ENCODE measurements around the gene ZNF451. TPM values are rescaled to one million over a fixed set of nuclear protein-coding genes. Genes with fewer than 3 reads are reported as not detected.

The ZNF451 gene
- total RNA-seq, 4 donors from 2014 or later: 34.9 to 102 (median 42.7) TPM

DNA sequence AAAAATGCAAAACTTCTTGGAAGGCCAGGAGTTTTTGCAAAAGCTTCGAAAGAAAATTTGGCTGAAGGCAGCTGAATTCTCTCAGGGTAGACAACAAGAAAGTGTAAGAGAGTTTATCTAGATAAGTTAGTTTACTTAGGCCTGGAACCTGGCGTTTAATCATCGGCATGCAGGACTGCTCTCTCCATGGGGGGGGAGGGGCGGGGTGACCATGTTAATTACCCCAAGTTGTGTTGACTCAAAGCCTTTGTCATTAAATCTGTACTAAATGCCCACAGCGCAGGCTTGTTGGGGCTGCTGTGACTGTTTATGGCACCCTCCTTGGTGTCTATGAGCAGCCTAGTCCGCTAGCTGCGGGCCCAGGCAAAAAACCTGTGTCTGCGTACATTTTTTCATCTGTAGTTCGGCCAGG lies 20.1 kb upstream of the ZNF451 start:
- Histone ChIP-seq H3K4me1 (no peaks in the 10 kb centered on the region), H3K36me3 (no peaks in the 10 kb centered on the region), H3K27me3 (no peaks in the 10 kb centered on the region), H3K9me3 (no peaks in the 10 kb centered on the region), H3K27ac (no peak overlapping the region), H3K4me3 (no peak overlapping the region)
- TF ChIP-seq POLR2A (IDR thresholded peaks at IDR 0.05) (no peak), POLR2AphosphoS5 (IDR thresholded peaks at IDR 0.05) (no peak), EP300 (IDR thresholded peaks at IDR 0.05) (no peak)
- TF ChIP-seq, protein P1, sequence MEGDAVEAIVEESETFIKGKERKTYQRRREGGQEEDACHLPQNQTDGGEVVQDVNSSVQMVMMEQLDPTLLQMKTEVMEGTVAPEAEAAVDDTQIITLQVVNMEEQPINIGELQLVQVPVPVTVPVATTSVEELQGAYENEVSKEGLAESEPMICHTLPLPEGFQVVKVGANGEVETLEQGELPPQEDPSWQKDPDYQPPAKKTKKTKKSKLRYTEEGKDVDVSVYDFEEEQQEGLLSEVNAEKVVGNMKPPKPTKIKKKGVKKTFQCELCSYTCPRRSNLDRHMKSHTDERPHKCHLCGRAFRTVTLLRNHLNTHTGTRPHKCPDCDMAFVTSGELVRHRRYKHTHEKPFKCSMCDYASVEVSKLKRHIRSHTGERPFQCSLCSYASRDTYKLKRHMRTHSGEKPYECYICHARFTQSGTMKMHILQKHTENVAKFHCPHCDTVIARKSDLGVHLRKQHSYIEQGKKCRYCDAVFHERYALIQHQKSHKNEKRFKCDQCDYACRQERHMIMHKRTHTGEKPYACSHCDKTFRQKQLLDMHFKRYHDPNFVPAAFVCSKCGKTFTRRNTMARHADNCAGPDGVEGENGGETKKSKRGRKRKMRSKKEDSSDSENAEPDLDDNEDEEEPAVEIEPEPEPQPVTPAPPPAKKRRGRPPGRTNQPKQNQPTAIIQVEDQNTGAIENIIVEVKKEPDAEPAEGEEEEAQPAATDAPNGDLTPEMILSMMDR (IDR thresholded peaks at IDR 0.05): no peak
- DNase-seq (ENCODE audit: low spot score in 2 of 2): no peak
- 91% methylated on average over 9 of the region's 9 CpGs for WGBS

DNA sequence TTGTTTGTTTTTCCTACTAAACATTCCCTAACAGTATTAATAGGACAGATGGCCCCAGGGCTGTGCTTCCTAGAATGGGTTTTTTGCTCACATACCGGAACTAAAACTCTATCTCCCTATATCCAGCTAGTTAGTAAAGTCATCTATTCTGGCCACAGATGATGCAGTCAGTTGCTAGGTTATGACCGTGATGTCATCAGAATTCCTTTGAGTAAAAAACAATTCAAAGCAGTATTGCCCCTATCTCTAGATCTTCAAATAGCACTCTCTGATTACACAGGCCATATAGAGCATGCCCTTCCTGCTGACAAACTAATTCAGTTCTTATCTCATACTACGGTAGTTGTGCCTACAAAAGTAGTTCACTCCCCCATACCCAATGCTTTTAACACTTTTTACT lies 17.9 kb upstream of the ZNF451 start:
- no peak for DNase-seq (ENCODE audit: low spot score in 2 of 2)
- Histone ChIP-seq H3K27ac (no peak overlapping the region), H3K4me3 (no peak overlapping the region), H3K27me3 (no peaks in the 10 kb centered on the region), H3K36me3 (no peaks in the 10 kb centered on the region), H3K9me3 (no peaks in the 10 kb centered on the region), H3K4me1 (no peaks in the 10 kb centered on the region)
- TF ChIP-seq POLR2A (IDR thresholded peaks at IDR 0.05) (no peak), EP300 (IDR thresholded peaks at IDR 0.05) (no peak), POLR2AphosphoS5 (IDR thresholded peaks at IDR 0.05) (no peak)
- TF ChIP-seq, protein P1 (IDR thresholded peaks at IDR 0.05): no peak
- WGBS: 87% methylated on average over 3 of the region's 3 CpGs

DNA sequence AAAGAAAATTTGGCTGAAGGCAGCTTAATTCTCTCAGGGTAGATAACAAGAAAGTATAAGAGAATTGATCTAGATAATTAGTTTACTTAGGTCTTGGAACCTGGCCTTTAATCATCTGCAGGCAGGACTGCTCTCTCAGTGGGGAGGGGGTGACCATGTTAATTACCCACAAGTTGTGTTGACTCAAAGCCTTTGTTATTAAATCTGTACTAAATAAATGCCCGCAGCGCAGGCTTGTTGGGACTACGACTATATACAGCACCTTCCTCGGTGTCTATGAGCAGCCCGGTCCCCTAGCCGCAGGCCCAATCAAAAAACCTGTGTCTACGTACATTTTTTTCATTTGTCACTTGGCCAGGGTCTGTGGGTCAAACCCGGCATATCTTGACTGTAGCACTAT lies 15.6 kb upstream of the ZNF451 start:
- no peak for DNase-seq (ENCODE audit: low spot score in 2 of 2)
- Histone ChIP-seq H3K9me3 (no peaks in the 10 kb centered on the region), H3K36me3 (no peaks in the 10 kb centered on the region), H3K4me3 (no peak overlapping the region), H3K27ac (no peak overlapping the region), H3K4me1 (no peaks in the 10 kb centered on the region), H3K27me3 (no peaks in the 10 kb centered on the region)
- TF ChIP-seq, protein P1 (IDR thresholded peaks at IDR 0.05): no peak
- TF ChIP-seq POLR2A (IDR thresholded peaks at IDR 0.05) (no peak), POLR2AphosphoS5 (IDR thresholded peaks at IDR 0.05) (no peak), EP300 (IDR thresholded peaks at IDR 0.05) (no peak)
- WGBS: 99% methylated on average over 8 of the region's 8 CpGs

DNA sequence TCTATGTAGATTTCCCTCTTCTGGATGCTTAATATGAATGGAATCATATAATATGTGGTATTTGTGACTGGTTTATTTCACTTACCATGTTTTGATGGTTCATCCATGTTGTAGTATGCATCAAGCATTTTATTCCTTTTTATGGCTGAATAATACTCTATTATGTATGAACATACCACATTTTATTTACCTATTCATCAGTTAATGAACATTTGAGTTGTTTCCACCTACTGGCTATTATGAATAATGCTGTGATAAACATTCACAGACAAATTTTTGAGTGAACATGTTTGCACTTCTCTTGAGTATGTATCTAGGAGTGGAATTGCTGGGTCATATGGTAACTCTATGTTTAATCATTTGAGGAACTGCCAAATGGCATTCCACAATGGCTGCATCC lies 14.9 kb upstream of the ZNF451 start:
- Histone ChIP-seq H3K36me3 (no peaks in the 10 kb centered on the region), H3K4me3 (no peak overlapping the region), H3K27me3 (no peaks in the 10 kb centered on the region), H3K27ac (no peak overlapping the region), H3K9me3 (no peaks in the 10 kb centered on the region), H3K4me1 (no peaks in the 10 kb centered on the region)
- TF ChIP-seq POLR2AphosphoS5 (IDR thresholded peaks at IDR 0.05): no peak
- TF ChIP-seq, protein P1 (IDR thresholded peaks at IDR 0.05): no peak
- DNase-seq (ENCODE audit: low spot score in 2 of 2): no peak

DNA sequence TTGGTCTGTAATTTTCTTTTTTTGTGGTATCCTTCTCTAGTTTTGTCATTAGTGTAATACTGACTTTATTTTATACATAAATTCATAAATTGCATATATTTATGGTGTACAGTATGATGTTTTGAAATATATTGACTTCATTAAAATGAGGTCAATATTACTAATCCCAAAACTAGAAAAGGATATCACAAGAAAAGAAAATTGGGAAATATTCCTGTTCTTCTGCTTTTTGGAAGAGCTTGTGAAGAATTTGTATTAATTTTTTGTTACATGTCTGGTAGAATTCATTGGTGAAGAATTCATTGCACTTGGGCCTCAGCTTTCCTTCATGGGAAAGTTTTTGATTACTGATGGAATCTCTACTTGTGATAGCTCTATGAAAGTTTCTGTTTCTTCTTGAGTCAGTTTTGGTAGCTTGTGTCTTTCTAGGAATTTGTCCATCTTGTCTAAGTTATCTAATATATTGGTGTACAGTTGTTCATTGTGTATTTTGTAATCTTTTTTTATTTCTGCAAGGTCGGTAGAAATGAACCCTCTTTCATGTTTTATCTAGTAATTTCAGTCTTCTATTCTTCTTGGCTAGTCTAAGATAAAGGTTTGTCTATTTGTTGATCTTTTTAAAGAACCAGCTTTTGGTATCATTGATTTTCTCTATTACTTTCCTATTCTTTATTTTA lies 11.3 kb upstream of the ZNF451 start:
- Histone ChIP-seq H3K9me3 (no peaks in the 10 kb centered on the region), H3K4me3 (no peak overlapping the region), H3K4me1 (no peaks in the 10 kb centered on the region), H3K27me3 (no peaks in the 10 kb centered on the region), H3K36me3 (no peaks in the 10 kb centered on the region), H3K27ac (no peak overlapping the region)
- 97% methylated on average over 1 of the region's 1 CpG for WGBS
- TF ChIP-seq, protein P1 (IDR thresholded peaks at IDR 0.05): no peak
- no peak for TF ChIP-seq POLR2AphosphoS5 (IDR thresholded peaks at IDR 0.05)
- TF ChIP-seq POLR2A (IDR thresholded peaks at IDR 0.05): no peak
- no peak for TF ChIP-seq EP300 (IDR thresholded peaks at IDR 0.05)
- no peak for DNase-seq (ENCODE audit: low spot score in 2 of 2)
